AG08396 (cell line): Measurements from ENCODE around the gene FGF6.
"Not testable (repeated sequence)": the region's sequence is repeated elsewhere in the genome, so short reads cannot be mapped to it uniquely, and the experiment has no call there.

ENCODE experiments used
- DNase-seq: peaks from one replicate; pipeline ENCODE4 v3.0.0; 2012; ENCODE audit warnings: low spot score, mixed read lengths

The FGF6 gene

GRCh38 chr12:4445156-4446101 is at the start of gene FGF6:
FGF6 (minus strand) TSS chr12:4445815; CDS start chr12:4445570, 245 bp downstream.
- no peak for DNase-seq

GRCh38 chr12:4490973-4491372 is 45.4 kb upstream of the FGF6 start:
- no peak for DNase-seq

GRCh38 chr12:4489556-4489955 is 43.9 kb upstream of the FGF6 start:
- DNase-seq, result no peak

DNA sequence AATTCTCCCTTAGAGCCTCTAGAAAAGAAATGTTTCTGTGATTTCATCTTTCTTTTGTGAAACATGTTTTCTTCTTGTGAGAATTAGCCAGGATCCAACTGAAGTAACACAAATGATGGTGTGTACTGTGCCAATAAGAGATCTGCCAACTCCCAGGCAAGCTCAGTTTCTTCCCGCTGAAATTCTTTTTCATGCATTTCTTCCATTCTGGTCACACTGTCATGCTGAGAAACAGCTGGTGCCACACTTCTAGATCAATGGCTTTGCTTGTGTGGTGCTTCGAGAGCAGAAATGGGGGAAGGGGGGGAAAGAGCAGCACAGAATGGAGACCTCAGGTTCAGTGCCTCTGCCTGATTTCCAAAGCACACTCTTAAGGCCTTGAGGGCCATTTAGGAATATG is 41.4 kb upstream of the FGF6 start:
- DNase-seq, result no peak

DNA sequence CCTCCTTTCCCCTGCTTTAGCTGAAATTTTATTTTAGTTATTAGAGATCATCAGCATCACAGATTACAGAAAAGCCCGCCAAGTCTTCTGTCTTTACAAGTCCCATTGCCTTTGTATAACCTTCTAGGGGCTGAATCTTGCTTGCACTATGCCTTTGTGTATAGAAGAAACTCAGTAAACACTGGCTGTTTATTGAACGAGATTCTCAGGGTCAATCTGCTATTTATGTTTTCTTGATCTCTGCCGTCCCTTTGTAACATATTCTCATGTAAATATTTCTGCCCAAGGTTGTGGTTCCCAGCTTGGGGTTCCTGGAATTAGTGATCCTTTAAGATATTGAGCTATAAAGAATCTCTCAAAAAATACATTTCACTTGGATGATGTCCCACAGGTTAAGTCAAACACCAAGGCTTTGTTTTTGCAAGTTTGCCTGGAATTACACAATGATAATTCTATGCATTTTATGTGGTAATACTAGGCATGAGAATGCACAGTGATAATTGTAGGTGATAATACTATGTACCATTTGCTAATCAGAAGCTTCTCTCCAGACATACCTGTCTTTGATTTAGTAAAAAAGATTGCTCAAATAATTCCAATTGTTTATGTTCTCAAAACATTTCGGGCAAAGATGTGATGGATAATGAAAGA is 40.6 kb upstream of the FGF6 start:
- no peak for DNase-seq

- no peak for DNase-seq
Measured at GRCh38 chr12:4483885-4484823, 38.5 kb upstream of the FGF6 start.

DNA sequence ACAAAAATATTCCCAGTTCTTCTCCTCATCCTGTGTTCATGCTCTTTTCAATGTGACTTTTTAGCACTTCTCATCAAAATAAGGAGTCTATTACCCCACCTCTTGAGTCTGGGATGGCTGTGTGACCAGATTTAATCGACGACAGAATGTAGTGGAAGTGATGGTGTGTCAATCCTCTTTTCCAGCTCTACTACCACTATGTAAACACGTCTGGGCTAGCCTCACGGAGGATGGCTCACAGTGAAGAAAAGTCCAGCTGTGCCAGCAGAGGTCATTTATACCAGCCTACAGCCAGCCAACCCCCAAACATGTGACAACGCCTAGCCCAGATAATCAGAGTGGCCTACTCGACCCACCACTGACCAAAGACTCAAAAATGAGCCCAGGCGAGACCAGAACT is 37.3 kb upstream of the FGF6 start:
- DNase-seq, result no peak

- no peak for DNase-seq
Measured at GRCh38 chr12:4478933-4479332, 33.3 kb upstream of the FGF6 start.

DNA sequence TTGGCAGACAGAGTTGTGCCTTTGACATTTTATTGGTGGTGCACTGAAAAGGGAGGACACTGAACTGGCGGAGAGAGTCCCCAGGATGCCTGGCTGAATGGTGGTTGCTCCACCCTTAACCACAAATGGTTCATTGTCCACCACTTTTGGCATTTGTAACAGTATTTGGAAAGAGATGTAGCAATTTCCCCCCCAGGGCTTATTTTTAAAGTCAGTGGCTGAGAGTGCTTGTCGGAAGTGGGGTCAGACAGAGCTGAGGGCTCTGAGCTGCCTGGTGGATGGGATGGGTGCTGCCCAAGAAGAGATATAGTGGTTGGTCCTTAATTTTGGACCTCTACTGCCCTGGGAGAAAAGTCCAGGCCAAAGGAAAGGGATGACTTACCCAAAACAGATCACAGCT is 31.5 kb upstream of the FGF6 start:
- no peak for DNase-seq

GRCh38 chr12:4472046-4472445 is 26.4 kb upstream of the FGF6 start:
- no peak for DNase-seq

DNA sequence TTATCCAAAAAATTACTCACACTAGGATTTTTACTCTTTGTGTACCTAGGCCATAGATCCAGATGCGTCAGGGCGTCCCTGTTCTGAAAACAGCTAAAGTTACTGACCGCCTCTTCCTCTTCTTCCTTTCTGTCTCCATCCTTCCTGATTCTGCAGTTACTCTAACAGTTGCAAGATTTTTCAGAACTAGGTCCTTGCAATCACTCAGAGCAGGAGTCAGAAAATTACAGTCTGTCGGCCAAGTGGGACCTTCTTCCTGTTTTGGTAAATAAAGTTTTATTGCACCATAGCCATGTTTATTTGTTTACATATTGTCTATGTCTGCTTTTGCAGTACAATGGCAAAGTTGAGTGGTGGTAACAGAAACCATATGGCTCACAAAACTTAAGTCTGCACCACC is 25.6 kb upstream of the FGF6 start:
- DNase-seq, result no peak

- no peak for DNase-seq
Measured at GRCh38 chr12:4468994-4469393, 23.4 kb upstream of the FGF6 start.

GRCh38 chr12:4460761-4461160 is 15.1 kb upstream of the FGF6 start:
- DNase-seq, result no peak

DNA sequence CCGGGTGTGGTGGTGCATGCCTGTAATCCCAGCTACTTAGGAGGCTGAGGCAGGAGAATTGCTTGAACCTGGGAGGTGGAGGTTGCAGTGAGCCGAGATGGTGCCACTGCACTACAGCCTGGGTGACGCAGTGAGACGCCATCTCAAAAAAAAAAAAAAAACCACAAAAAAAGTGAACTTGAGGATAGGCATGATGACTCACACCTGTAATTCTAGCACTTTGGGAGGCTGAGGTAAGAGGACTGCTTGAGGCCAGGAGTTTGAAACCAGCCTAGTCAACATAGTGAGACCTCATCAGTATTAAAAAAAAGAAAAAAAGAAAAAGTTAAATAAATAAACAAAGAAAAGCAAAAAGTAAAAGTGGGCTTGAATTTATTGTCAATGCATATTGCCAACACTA is 10.2 kb upstream of the FGF6 start:
- not testable (repeated sequence) for DNase-seq

DNA sequence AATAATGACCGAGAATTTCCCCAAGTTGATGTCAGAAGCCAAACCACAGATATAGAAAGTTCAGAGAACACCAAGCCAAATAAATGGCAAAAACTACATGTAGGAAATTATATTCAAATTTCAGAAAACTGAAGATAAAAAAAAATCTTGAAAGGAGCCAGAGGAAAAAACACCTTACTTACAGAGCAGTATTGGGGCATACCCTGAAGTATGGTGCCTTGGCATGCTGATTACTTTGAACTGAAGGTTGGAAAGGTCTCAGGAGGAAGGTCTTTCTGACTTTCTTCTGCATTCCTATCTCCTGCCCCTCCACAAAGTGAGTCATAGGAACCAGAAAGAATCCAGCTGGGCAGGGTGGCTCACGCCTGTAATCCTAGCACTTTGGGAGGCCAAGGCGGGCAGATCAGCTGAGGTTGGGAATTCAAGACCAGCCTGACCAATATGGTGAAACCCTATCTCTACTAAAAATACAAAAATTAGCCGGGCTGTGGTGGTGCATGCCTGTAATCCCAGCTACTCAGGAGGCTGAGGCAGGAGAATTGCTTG is 8.8 kb upstream of the FGF6 start:
- no peak for DNase-seq

DNA sequence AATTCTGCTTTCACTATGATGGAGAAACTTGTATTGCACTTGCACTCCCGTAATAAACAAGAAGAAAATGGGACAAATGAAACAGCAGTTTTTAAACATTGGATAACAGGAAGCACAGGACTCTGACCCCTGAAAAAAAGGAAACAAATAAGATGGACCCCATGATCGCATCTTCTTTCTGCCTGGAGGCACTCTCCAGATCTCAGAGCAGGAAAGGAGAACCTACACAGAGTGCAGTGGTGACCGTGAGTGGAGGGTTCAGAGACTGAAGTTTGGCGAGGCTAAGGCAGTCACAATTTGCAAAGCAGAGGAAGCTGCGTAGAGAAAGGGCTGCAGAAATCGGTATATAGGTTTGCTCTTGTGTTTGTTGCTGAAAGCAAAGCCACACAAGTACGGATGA is 6.1 kb upstream of the FGF6 start:
- no peak for DNase-seq

- no peak for DNase-seq
Measured at GRCh38 chr12:4450551-4451112, 5.0 kb upstream of the FGF6 start.

- no peak for DNase-seq
Measured at GRCh38 chr12:4449851-4450221, 4.2 kb upstream of the FGF6 start.

DNA sequence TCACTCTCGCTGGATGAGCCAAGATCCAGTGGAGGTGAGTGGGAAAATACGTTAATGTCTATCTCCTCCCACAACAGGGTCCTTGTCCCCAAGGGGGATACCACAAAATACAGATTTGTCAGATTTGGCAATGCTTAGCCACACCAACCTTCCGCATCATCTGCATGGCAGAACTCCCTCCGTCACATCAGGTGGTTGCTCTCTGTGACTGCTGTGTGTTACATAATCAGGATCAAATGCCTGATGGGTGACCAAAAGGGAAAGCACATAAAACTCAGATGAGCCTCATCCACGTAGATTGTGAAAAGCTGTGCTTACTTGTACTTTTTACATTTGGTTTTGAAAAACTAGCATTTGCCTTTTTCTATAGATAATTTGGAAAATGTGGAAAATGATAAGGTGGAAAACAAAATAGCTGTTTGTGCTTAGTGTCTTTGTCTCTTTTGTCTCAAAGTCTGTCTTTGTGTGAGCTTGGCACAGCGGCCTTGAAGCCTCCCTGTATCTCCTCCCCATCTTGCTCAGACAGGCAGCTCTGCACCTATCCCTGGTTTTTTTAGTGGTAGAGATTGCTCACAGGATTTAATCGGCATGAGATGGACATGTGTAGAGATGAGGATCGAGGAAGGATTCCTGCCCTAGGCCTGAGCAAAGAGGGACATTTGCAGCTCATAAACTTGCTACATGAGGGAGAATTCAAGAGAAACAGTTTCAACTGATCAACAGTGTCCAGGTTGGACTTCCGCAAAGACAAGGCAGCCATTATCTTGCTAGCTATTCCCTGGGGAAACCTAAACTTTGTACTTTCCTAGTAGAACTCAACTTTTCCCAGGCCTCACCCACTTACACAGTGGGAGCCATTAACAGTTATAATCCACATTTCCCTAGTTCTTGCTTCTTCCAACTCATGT is 3.6 kb upstream of the FGF6 start:
- no peak for DNase-seq

- DNase-seq, result no peak
Measured at GRCh38 chr12:4448371-4448940, 2.8 kb upstream of the FGF6 start.
